T-helper 2 cell treated with Interferon-gamma antibody and Interleukin-4, amounts not matched to agents 100 ng/mL and 5 ng/mL, for 36 hours (primary cell): ENCODE measurements around the gene DGCR6L. TPM values are rescaled to one million over a fixed set of nuclear protein-coding genes. Genes with fewer than 3 reads are reported as not detected.
"Not testable (repeated sequence)": the region's sequence is repeated elsewhere in the genome, so short reads cannot be mapped to it uniquely, and the experiment has no call there.

Source experiments
- intact Hi-C: fragments of 100-400 bp; cut with micrococcal nuclease; formaldehyde crosslinking; loops from one replicate; pipeline ENCODE4 v1.15.1; 2023
- total RNA-seq: library from RNA; stranded (reverse); gene quantifications from 2 replicates; pipeline ENCODE4 v1.2.3, GENCODE V29; 2022

The DGCR6L gene
- 48.5 and 53.3 TPM in 2 replicates for total RNA-seq

- intact Hi-C loops = loop anchor here (1.0 to 10.0 kb wide), 3 partner anchors 21 to 185 kb away; partner anchors contain the start of genes MED15 and ZNF74
These were observed at the start of gene DGCR6L for GRCh38 chr22:20319745-20320658. DGCR6L (minus strand) TSS chr22:20320060; CDS start chr22:20319988, 72 bp downstream.

GRCh38 chr22:20368875-20369274 lies 49.0 kb upstream of the DGCR6L start:
- intact Hi-C loops = not testable (repeated sequence)

GRCh38 chr22:20366841-20367240 lies 47.0 kb upstream of the DGCR6L start:
- intact Hi-C loops = not testable (repeated sequence)

GRCh38 chr22:20364335-20365260 lies 44.7 kb upstream of the DGCR6L start:
- intact Hi-C loops = not testable (repeated sequence)

- intact Hi-C loops = not testable (repeated sequence)
These were observed 42.5 kb upstream of the DGCR6L start for GRCh38 chr22:20362403-20362802.

- intact Hi-C loops = not testable (repeated sequence)
These were observed 41.9 kb upstream of the DGCR6L start for GRCh38 chr22:20361752-20362229.

GRCh38 chr22:20360866-20361751 lies 41.2 kb upstream of the DGCR6L start:
- intact Hi-C loops = not testable (repeated sequence)

- intact Hi-C loops = not testable (repeated sequence)
These were observed 40.4 kb upstream of the DGCR6L start for GRCh38 chr22:20360261-20360660.

- intact Hi-C loops = not testable (repeated sequence)
These were observed 38.8 kb upstream of the DGCR6L start for GRCh38 chr22:20358503-20359239.

- intact Hi-C loops = not testable (repeated sequence)
These were observed 38.1 kb upstream of the DGCR6L start for GRCh38 chr22:20357967-20358366.

GRCh38 chr22:20356906-20357305 lies 37.0 kb upstream of the DGCR6L start:
- intact Hi-C loops = not testable (repeated sequence)

- intact Hi-C loops = not testable (repeated sequence)
These were observed 36.2 kb upstream of the DGCR6L start for GRCh38 chr22:20355939-20356636.

GRCh38 chr22:20354238-20354975 lies 34.5 kb upstream of the DGCR6L start:
- intact Hi-C loops = no loop called here

GRCh38 chr22:20352536-20352935 lies 32.7 kb upstream of the DGCR6L start:
- intact Hi-C loops = not testable (repeated sequence)

- intact Hi-C loops = not testable (repeated sequence)
These were observed 26.7 kb upstream of the DGCR6L start for GRCh38 chr22:20346553-20346952.

- intact Hi-C loops = not testable (repeated sequence)
These were observed 18.4 kb upstream of the DGCR6L start for GRCh38 chr22:20338291-20338690.

- intact Hi-C loops = not testable (repeated sequence)
These were observed 17.9 kb upstream of the DGCR6L start for GRCh38 chr22:20337807-20338206.

- intact Hi-C loops = not testable (repeated sequence)
These were observed 16.7 kb upstream of the DGCR6L start for GRCh38 chr22:20336561-20336960.
